CD8-positive, alpha-beta memory T cell (primary cell): Measurements from ENCODE around the gene SHE. TPM values are rescaled to one million over a fixed set of nuclear protein-coding genes. Genes with fewer than 3 reads are reported as not detected.

Experiments used
- CTCF ChIA-PET: fragments of 350-600 bp; sonication (Branson Sonifier 250); formaldehyde crosslinking; loops from one replicate; lab custom pipeline; 2021; ENCODE audit warnings: antibody characterized with exemption; lab: Charles Lee
- POLR2A ChIA-PET: fragments of 350-600 bp; sonication (Branson Sonifier 250); formaldehyde crosslinking; loops from one replicate; lab custom pipeline; 2021; ENCODE audit warnings: antibody characterized with exemption; lab: Charles Lee
- DNase-seq, 5 donors: peaks; one replicate each; pipeline versions ENCODE4 v3.0.0 to v3.0.0-alpha.2; 2020 to 2022; ENCODE audit warnings: mixed read lengths in 1 of 5
- H3K27ac ChIP-seq: one replicate; pipeline ENCODE4 v1.7.0; 2013; ENCODE audit warnings: low read depth, mild to moderate bottlenecking, low read length, moderate library complexity
- H3K27me3 ChIP-seq: 2 replicates; pipeline ENCODE4 v1.7.0; 2013; ENCODE audit warnings: low read length, mild to moderate bottlenecking; ENCODE audit not compliant: insufficient read depth, poor library complexity, severe bottlenecking
- H3K36me3 ChIP-seq: 2 replicates; pipeline ENCODE4 v1.7.0; 2013; ENCODE audit warnings: mild to moderate bottlenecking, low read length, moderate library complexity; ENCODE audit not compliant: insufficient read depth
- H3K4me1 ChIP-seq: 2 replicates; pipeline ENCODE4 v1.7.0; 2013; ENCODE audit warnings: mild to moderate bottlenecking, low read length, moderate library complexity; ENCODE audit not compliant: insufficient read depth
- H3K4me3 ChIP-seq: 2 replicates; pipeline ENCODE4 v1.7.0; 2013; ENCODE audit warnings: mild to moderate bottlenecking, low read length
- H3K9me3 ChIP-seq: 2 replicates; pipeline ENCODE4 v1.7.0; 2013; ENCODE audit warnings: mild to moderate bottlenecking, low read length
- H3K27ac Mint-ChIP-seq, 8 donors: one replicate each; pipeline ENCODE4 v1.8.0; 2020 to 2021; ENCODE audit warnings: mixed read lengths in 8 of 8, mild to moderate bottlenecking in 6 of 8, inconsistent platforms in 3 of 8, moderate library complexity in 3 of 8
- H3K27me3 Mint-ChIP-seq, 2 donors: one replicate each; pipeline ENCODE4 v1.8.0; 2020 to 2021; ENCODE audit warnings: mixed read lengths in 2 of 2, mild to moderate bottlenecking in 1 of 2, moderate library complexity in 1 of 2
- H3K36me3 Mint-ChIP-seq, 3 donors: one replicate each; pipeline ENCODE4 v1.8.0; 2020 to 2021; ENCODE audit warnings: mixed read lengths in 3 of 3, inconsistent platforms in 1 of 3, mild to moderate bottlenecking in 1 of 3
- H3K4me1 Mint-ChIP-seq, 3 donors: one replicate each; pipeline ENCODE4 v1.8.0; 2020 to 2021; ENCODE audit warnings: mixed read lengths in 3 of 3, inconsistent platforms in 1 of 3, mild to moderate bottlenecking in 1 of 3
- H3K4me3 Mint-ChIP-seq, 7 donors: one replicate each; pipeline ENCODE4 v1.8.0; 2020 to 2021; ENCODE audit warnings: mixed read lengths in 7 of 7, mild to moderate bottlenecking in 6 of 7, moderate library complexity in 4 of 7, inconsistent platforms in 2 of 7
- H3K9me3 Mint-ChIP-seq, 5 donors: one replicate each; pipeline ENCODE4 v1.8.0; 2020 to 2022; ENCODE audit warnings: mixed read lengths in 5 of 5, mild to moderate bottlenecking in 3 of 5, moderate library complexity in 2 of 5, inconsistent platforms in 1 of 5
- polyA plus RNA-seq: library from polyadenylated mRNA; unstranded; fragments of 300-500 nt; fragmentation: Illumina TruSeq; gene quantifications from one replicate; pipeline ENCODE4 v1.2.3, GENCODE V29; 2021
- total RNA-seq, 2 experiments: library from RNA; stranded (reverse); gene quantifications; one replicate each; pipeline ENCODE4 v1.2.3, GENCODE V29; 2021

The SHE gene
- total and polyA plus RNA-seq, 3 experiments from 2014 or later = not detected

- H3K27me3 ChIP-seq = peaks cover 26% of the 10 kb centered on the region
These were observed 1.7 kb upstream of the SHE start for GRCh38 chr1:154503898-154504297.

GRCh38 chr1:154502744-154503115, 518 bp upstream of the SHE start:
- Histone ChIP-seq H3K27ac (no peak overlapping the region), H3K9me3 (no peaks in the 10 kb centered on the region), H3K4me1 (peaks cover 5% of the 10 kb centered on the region), H3K27me3 (peaks cover 23% of the 10 kb centered on the region), H3K4me3 (no peak overlapping the region), H3K36me3 (no peaks in the 10 kb centered on the region)
- CTCF ChIA-PET = no interaction called here
- no peak overlapping the region for H3K27ac Mint-ChIP-seq
- H3K4me1 Mint-ChIP-seq = peaks cover 4 to 5% (median 5%) of the 10 kb centered on the region in 3 donors
- peaks cover 0 to 5% (median 0%) of the 10 kb centered on the region in 5 donors for H3K9me3 Mint-ChIP-seq
- DNase-seq = peak in 1 of 5 donors; percentile 2
- peaks cover 40 to 68% of the 10 kb centered on the region in 2 donors for H3K27me3 Mint-ChIP-seq
- H3K4me3 Mint-ChIP-seq = peak overlapping the region in 4 of 7 donors; percentile 45 to 81 (median 56)
- POLR2A ChIA-PET = no interaction called here
- no peaks in the 10 kb centered on the region for H3K36me3 Mint-ChIP-seq

More at GRCh38 chr1:154503898-154504297, 1.7 kb upstream of the SHE start:
- CTCF ChIA-PET = no interaction called here
- Histone ChIP-seq H3K36me3 (no peaks in the 10 kb centered on the region), H3K27ac (no peak overlapping the region), H3K9me3 (no peaks in the 10 kb centered on the region), H3K4me3 (no peak overlapping the region), H3K4me1 (peaks cover 5% of the 10 kb centered on the region)
- no peak for DNase-seq
- peak overlapping the region in 5 of 7 donors; percentile 18 to 72 (median 60) for H3K4me3 Mint-ChIP-seq
- POLR2A ChIA-PET = no interaction called here
- H3K4me1 Mint-ChIP-seq = peaks cover 4 to 5% (median 5%) of the 10 kb centered on the region in 3 donors
- H3K27ac Mint-ChIP-seq = no peak overlapping the region
- H3K36me3 Mint-ChIP-seq = no peaks in the 10 kb centered on the region
- H3K27me3 Mint-ChIP-seq = peaks cover 49 to 75% of the 10 kb centered on the region in 2 donors
- H3K9me3 Mint-ChIP-seq = peaks cover 0 to 5% (median 0%) of the 10 kb centered on the region in 5 donors

GRCh38 chr1:154501423-154502065, 668 bp downstream of the SHE start:
- Histone ChIP-seq H3K36me3 (no peaks in the 10 kb centered on the region), H3K4me1 (peaks cover 13% of the 10 kb centered on the region), H3K27ac (no peak overlapping the region), H3K27me3 (peaks cover 19% of the 10 kb centered on the region), H3K4me3 (no peak overlapping the region), H3K9me3 (no peaks in the 10 kb centered on the region)
- POLR2A ChIA-PET = no interaction called here
- Mint-ChIP-seq H3K4me1 (peaks cover 9 to 13% (median 11%) of the 10 kb centered on the region in 3 donors), H3K36me3 (no peaks in the 10 kb centered on the region), H3K9me3 (peaks cover 0 to 5% (median 0%) of the 10 kb centered on the region in 5 donors), H3K27me3 (peaks cover 32 to 62% of the 10 kb centered on the region in 2 donors), H3K4me3 (peak overlapping the region in 5 of 7 donors; percentile 56 to 75 (median 62)), H3K27ac (no peak overlapping the region)
- CTCF ChIA-PET = no interaction called here
- peak in 1 of 5 donors; percentile 7 for DNase-seq

GRCh38 chr1:154500533-154500932, 1.7 kb downstream of the SHE start:
- no peaks in the 10 kb centered on the region for H3K36me3 ChIP-seq
- H3K4me3 Mint-ChIP-seq = peak overlapping the region in 4 of 7 donors; percentile 8 to 52 (median 28)
- no peak for DNase-seq
- H3K27me3 Mint-ChIP-seq = peaks cover 32 to 54% of the 10 kb centered on the region in 2 donors
- peak overlapping the region in 1 of 8 donors; percentile 64 for H3K27ac Mint-ChIP-seq
- no peaks in the 10 kb centered on the region for H3K36me3 Mint-ChIP-seq
- peaks cover 19% of the 10 kb centered on the region for H3K27me3 ChIP-seq
- CTCF ChIA-PET = no interaction called here
- peaks cover 13 to 18% (median 15%) of the 10 kb centered on the region in 3 donors for H3K4me1 Mint-ChIP-seq
- H3K27ac ChIP-seq = no peak overlapping the region
- H3K9me3 ChIP-seq = no peaks in the 10 kb centered on the region
- POLR2A ChIA-PET = no interaction called here
- no peaks in the 10 kb centered on the region for H3K9me3 Mint-ChIP-seq
- peaks cover 22% of the 10 kb centered on the region for H3K4me1 ChIP-seq
- no peak overlapping the region for H3K4me3 ChIP-seq

GRCh38 chr1:154499446-154499845, 2.8 kb downstream of the SHE start:
- Histone ChIP-seq H3K9me3 (no peaks in the 10 kb centered on the region), H3K36me3 (no peaks in the 10 kb centered on the region), H3K4me3 (no peak overlapping the region), H3K27ac (no peak overlapping the region), H3K27me3 (peaks cover 19% of the 10 kb centered on the region), H3K4me1 (peaks cover 25% of the 10 kb centered on the region)
- peaks cover 27 to 45% of the 10 kb centered on the region in 2 donors for H3K27me3 Mint-ChIP-seq
- H3K4me1 Mint-ChIP-seq = peaks cover 15 to 19% (median 18%) of the 10 kb centered on the region in 3 donors
- ChIA-PET CTCF (no interaction called here), POLR2A (no interaction called here)
- no peak for DNase-seq
- no peak overlapping the region for H3K4me3 Mint-ChIP-seq
- no peaks in the 10 kb centered on the region for H3K36me3 Mint-ChIP-seq
- H3K27ac Mint-ChIP-seq = no peak overlapping the region
- H3K9me3 Mint-ChIP-seq = no peaks in the 10 kb centered on the region

GRCh38 chr1:154497026-154497806, 5.0 kb downstream of the SHE start:
- Mint-ChIP-seq H3K27ac (peak overlapping the region in 3 of 8 donors; percentile 57 to 75 (median 62)), H3K4me1 (peaks cover 33 to 36% (median 34%) of the 10 kb centered on the region in 3 donors), H3K36me3 (no peaks in the 10 kb centered on the region), H3K27me3 (peaks cover 18 to 35% of the 10 kb centered on the region in 2 donors), H3K4me3 (no peak overlapping the region), H3K9me3 (no peaks in the 10 kb centered on the region)
- no peaks in the 10 kb centered on the region for H3K36me3 ChIP-seq
- H3K4me3 ChIP-seq = no peak overlapping the region
- no peak overlapping the region for H3K27ac ChIP-seq
- no peaks in the 10 kb centered on the region for H3K9me3 ChIP-seq
- CTCF ChIA-PET = no interaction called here
- POLR2A ChIA-PET = no interaction called here
- peak in 1 of 5 donors; percentile 11 for DNase-seq
- peaks cover 43% of the 10 kb centered on the region for H3K4me1 ChIP-seq
- H3K27me3 ChIP-seq = peaks cover 15% of the 10 kb centered on the region

- peaks cover 42% of the 10 kb centered on the region for H3K4me1 ChIP-seq
- DNase-seq = no peak
- no peak overlapping the region for H3K4me3 Mint-ChIP-seq
- peaks cover 18 to 33% of the 10 kb centered on the region in 2 donors for H3K27me3 Mint-ChIP-seq
- H3K36me3 Mint-ChIP-seq = no peaks in the 10 kb centered on the region
- peaks cover 35 to 44% (median 39%) of the 10 kb centered on the region in 3 donors for H3K4me1 Mint-ChIP-seq
- H3K9me3 ChIP-seq = no peaks in the 10 kb centered on the region
- no peak overlapping the region for H3K4me3 ChIP-seq
- no peak overlapping the region for H3K27ac Mint-ChIP-seq
- peaks cover 10% of the 10 kb centered on the region for H3K27me3 ChIP-seq
- no peaks in the 10 kb centered on the region for H3K36me3 ChIP-seq
- ChIA-PET POLR2A (no interaction called here), CTCF (no interaction called here)
- no peaks in the 10 kb centered on the region for H3K9me3 Mint-ChIP-seq
- no peak overlapping the region for H3K27ac ChIP-seq
These were observed 5.8 kb downstream of the SHE start for GRCh38 chr1:154496383-154496782.
